ENCODE data around the gene TRIM67.
A peak's percentile ranks its signal among the peaks of the same experiment; 100 is the strongest.

The TRIM67 gene

DNA sequence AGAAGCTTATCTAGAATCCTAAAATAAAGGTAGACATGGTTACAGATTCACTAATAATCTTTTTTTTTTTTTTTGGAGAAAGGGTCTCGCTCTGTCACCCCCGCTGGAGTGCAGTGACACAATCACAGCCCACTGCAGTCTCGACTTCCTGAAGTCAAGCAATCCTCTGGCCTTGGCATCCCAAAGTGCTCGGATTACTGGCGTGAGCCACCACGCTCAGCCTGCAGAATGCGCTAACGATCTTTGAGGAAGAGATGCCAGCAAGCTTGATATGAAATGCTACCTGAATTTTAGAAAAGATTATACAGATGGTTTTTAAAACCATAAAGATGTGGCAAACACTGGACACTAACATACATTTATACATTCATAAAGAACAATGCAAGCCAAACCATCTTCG is 75.1 kb downstream of the TRIM67 start:
- no peak for DNase-seq

DNA sequence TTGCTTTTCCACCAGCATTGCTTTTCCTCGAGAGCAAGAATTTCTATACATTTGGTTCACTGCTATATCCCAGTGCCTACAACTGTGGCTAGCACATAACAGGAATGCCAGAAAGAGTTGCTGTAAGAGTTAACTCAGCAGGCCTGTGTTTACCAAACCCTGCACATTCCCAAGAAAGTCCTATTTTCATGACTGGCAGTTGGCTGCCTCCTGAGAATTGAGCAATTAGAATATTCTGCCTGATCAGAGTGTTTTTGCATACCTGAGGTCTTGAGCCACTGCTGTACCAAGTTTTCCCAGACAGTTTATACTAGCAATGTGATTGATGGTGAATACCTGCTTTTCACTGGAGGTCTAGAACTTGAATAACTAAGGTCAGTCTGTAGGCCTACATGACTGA is 76.4 kb downstream of the TRIM67 start:
- no peak for DNase-seq

DNA sequence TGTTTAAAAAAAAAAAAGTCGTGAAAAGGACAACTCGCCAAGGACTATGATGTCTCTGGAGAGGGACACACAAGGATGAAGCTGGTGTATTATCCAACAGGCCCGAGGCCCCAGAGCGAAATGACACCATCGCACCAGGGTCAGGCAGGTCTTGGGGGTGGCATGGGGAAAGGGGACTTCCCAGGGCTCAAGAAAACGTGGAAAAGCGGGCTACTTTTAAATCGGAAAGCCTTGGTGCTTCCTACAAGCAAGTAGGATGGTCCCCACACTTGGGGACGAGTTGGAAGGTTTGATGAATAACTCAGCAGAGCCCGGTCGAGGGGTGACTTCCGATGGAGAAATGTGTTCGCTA is 78.6 kb downstream of the TRIM67 start:
- DNase-seq, result peak; percentile 10

DNA sequence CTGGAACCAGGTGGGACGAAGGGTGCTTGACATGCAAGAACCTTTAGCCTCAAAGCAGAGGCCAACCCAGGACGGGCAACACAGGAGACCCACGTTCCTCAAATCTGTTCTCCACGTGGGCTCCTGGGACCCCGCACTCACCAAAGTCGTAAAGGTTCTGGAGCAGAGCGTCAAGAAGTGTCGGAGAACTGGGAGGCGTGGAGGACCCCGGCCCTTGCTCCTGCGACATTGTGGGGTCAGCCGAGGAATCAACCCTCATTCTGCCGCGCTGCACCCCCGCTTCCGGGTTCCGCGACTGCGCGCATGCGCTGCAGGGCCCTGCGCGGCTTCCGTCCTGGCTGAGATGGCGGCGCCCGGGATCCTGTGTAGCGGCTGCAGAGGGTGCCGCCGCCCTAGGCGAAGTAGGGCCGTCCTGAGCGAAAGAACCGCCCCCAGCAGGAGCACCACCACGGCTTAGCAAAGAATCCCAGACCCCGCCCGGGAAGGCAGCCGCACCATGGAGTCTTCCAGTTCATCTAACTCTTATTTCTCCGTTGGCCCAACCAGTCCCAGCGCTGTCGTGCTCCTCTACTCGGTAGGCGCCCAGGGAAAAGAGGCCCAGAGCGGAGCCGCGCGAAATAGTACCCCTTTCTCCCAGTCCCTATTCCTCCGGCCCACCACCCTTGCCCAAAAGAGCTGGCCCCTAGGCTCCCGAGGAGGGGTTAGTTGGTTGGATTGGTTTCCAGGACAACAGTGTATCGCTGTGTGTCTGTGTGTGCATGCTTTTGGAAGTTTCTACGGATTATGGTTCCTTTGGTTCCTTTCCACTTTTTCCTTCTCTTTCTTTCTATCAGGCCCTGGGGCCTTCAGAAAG is 79.3 kb downstream of the TRIM67 start, which contains the start of gene GNPAT:
TSS of gene GNPAT (plus strand) at position 330 of the 853 bp plus-strand sequence. CDS start at position 497, 167 bp downstream.
- peak; percentile 87 for DNase-seq

DNA sequence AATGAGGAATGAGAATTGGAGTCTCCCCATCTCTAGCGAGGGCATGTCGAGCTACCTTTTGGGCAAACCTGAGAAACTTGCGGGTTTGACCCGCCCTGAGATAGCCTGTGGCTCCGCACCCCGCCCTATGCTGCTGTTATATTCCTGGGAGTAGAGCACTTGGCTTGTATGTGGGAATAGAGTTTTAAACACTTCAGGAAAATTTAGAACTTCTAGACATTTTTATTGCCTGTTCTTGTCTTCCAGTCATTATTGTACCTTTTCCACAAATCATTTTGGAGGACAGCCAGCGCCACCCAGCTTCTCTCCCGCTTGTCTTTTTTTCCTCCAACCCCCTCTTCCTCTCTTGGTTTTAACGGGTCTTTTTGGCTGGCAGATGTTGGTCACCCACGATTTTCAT is 79.9 kb downstream of the TRIM67 start:
- DNase-seq, result no peak

DNA sequence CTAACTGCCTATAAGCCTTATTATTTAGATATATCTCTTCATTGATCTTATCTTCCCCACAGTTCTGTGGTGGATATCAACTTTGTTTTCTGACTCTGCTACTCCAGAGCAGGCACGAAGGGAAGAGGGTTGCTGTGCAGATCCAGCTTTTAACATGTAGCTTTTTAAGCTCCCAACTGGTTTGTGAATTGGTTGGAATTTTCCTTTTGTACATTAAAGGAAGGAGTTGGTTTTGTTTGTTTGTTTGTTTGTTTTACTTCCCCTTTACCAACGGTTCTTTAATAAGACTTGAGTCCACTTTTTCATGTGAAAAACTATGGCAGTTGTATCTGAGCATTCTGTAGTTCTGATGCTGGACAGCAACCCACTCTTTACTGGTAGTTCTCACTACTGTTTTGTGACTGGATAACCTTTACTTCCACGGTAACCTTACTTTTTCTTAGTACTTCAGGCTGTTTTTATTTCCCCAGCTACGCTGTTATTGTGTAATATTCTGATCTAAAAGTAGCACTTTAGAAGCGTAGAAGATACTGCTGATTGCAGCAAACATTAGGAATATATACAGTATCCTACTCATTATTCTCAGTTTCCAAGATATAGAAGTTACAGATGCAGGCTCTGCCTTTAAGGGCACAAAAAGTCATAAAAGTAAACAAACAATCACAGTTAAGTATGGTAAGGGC is 80.8 kb downstream of the TRIM67 start:
- DNase-seq, result no peak

DNA sequence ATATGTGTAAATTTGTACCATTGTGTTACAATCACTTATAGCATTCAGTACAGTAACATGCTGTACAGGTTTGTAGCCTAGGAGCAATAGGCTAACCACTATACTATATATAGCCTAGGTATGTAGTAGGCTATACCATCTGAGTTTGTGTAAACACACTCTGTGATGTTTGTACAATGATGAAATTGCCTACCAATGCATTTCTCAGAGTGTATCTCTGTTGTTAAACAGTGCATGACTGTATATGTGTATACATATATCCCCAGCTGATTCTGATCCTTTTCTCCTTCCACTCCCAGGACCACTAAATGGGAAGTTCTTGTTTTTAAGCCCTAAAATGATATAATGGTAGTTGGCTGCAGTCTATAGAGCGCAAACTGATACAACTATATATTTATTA is 86.9 kb downstream of the TRIM67 start:
- DNase-seq, result no peak

DNA sequence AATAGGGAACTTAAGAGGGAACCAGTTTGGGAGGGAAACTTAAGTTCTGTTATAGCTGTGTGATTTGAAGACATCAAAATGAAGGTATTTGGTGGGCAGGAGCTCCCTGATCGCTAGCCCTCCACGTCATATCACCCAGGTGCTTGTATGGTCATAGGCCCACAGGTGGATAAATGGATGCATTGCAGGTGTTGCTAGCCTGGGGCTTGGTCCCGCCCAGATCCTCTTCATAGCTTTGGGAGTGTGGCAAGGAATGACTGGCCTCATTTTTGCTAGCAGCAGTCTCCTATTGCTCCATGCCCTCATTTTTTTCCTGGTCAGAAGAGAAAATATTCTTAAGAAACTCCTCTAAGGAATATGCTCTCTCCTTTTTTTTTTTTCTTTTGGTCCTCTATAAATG is 90.5 kb downstream of the TRIM67 start:
- DNase-seq, result no peak

DNA sequence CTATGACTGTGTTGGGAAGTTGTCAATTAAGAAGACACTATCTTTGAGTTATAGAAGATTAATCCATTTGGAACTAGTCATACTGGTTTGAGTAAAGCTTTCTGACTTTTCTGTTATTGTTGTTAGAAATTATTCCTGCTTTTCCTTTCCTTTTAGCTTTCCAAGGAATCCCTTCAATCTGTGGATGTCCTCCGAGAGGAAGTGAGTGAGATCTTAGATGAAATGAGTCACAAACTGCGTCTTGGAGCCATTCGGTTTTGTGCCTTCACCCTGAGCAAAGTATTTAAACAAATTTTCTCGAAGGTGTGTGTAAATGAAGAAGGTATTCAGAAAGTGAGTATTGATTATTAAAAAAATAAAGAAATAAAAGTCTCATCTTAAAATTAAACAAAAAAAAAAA is 98.5 kb downstream of the TRIM67 start:
- DNase-seq, result no peak

DNA sequence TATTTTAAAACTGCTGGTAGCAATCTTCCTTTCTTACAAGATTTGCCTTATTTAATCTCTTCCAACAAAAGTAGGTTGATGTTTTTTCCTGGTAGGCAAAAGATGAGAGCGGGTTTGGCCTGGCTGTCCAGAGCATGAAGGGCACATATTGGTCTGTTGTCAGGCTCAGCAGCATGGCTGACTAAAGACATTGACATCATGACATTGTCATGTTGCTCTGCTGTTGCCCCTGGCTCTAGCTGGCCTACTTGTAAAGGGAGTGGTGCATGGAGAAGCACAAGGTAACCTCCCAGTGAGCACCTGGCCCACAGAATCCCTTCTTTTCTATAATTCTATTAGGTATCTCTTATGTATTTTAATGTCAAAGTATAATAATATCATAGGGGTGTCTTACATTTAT is 102.8 kb downstream of the TRIM67 start:
- DNase-seq, result no peak

DNA sequence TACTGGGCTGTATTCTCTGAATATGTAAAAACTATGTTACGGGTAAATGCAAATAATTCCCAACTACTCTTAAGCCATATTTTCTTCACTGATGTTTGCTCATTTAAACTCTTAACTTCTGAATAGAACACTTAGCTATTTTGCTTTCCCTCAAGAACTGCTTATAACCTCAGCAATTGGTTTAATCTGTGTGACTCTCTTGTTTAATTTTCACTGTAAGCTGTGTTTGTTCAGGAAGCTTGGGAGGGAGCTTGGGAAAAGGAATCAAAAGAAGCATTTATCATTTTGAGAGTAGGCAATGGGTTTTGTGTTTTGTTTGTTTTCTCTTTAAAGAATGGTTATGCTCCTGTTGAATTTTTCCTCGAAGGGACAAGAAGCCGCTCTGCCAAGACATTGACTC is 103.5 kb downstream of the TRIM67 start:
- no peak for DNase-seq

DNA sequence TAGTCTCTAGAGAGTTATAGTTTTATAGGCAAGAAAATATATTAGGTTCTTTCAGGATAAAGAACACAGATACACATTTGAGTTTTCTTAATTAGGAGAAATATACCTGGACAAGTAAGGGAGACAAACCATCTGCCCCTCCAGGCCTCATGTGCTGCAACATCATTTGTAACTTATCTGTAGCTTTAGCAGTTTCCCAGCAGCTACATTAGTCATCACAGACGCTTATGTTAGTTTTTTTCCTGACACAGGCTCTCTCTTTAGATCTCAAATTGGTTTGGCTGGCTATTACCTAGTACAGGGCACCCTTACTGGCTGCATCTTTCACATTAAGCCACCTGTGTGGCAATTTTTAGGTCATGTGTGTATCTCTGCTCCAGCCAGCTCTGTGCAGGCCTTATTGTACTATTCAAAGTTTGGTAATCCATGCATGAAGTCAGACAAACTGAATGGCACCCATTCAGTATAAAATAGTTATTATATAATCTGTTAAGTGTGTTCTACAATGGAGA is 105.0 kb downstream of the TRIM67 start:
- DNase-seq, result no peak

Data from activated CD4-positive, alpha-beta T cell treated with anti-CD3 and anti-CD28 coated beads for 1 hour (primary cell).